SKM-1 (cell line): ENCODE data around the gene CHST13.

Experiments used
- DNase-seq: peaks from one replicate; lab custom pipeline; 2025; ENCODE audit not compliant: unreplicated experiment; lab: John Stamatoyannopoulos, UW

Gene CHST13

DNA sequence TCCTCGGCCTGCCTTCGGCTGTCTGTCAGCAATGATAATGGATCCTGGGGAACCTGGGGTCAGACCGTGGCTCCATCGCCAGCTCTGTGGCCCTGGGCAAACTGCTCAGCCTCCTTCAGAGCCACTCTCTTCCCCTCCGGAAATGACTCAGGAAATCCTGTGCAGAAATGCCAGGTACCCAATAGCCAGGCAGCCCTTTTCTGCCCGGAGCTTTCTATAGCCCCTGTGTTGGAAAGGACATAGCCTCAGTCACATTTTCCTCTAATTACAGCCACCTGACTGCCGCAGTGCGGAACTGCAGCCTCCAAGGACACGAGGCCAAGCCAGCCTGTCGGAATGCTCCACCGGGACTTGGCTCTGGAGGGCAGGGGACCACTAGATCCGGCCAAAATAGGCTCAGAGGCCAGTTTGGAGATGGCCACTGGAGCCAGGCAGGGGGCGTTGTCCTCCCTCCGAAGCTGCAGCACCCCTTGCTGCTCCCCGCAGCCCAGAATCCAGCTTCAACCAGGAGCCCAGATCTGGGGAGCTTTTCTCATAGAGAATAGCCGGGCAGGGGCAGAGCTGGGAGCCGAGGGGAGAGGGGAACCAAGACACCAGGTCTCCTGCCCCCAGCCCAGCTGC, 36.7 kb upstream of the CHST13 start:
- peak; percentile 20 for DNase-seq

GRCh38 chr3:126488185-126488584, 35.8 kb upstream of the CHST13 start:
- no peak for DNase-seq

DNA sequence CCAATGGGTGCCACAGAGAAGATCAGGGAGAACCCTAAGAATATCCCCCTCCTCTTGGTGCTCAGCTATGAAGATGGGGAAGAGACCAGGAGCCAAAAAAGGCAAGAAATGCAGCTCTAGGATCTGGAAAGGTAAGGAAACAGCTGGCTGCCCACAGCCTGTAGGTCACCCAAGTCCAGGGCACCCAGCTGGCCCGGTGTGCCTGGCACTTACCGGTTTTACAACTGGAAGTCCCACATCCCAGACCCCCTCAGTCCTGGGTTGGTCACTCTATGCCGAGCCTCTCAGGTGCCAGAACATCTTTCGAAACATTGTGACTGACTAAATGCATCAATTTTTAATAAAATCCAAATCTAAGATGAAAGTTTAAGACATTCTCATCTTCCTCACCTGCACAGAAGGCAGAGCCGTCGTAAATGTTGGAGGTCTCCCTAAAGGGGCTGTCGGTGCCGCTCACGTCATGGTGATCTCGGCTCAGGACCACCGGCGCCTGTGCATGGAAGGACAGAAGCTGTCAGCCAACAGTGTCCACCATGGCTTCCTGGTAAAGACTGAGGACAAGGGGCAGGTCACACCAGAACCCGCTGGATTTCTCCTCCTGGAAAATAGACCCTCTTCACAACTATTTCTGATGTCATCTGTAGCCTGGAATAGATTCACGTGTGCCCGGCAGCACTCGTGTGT, 34.9 kb upstream of the CHST13 start:
- no peak for DNase-seq

DNA sequence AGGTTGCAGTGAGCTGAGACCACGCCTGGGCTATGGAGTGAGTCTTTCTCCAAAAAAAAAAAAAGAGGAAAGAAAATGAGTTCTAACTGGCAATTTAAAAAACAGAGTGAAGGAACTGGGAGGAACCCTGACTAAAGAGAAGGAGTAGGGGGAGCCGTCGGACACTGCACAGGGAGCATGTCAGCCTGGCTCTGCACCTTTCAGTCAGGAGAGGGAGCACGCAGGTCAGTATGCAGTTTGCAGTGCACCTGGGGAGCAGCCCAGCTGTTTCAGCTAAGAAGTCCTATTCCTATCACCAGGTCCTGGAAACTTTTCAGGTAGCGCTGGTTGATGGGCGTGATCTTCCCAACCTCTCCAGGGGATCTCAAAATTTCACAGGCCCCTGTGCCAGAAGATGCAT, 33.3 kb upstream of the CHST13 start:
- DNase-seq, result no peak

GRCh38 chr3:126491221-126492013, 32.5 kb upstream of the CHST13 start:
- no peak for DNase-seq

DNA sequence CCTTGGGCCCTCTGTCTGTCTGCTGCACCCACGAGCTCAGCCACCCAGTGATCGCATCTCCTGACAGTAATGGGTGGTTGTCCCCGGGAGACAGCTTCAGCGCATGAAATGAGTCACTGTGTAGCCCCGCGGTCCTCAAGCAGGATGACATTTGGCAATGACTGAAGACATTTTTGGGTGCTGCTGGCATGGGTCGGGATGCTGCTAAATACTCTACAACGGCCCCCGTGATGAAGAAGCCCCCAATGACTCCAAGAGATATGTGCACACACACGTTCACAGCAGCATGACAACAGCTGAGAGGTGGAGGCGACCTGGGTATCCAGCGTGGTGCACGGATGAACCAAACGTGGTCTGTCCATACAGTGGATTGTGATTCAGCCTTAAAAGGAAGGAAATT, 30.9 kb upstream of the CHST13 start:
- DNase-seq, result no peak

GRCh38 chr3:126493739-126494138, 30.2 kb upstream of the CHST13 start:
- no peak for DNase-seq

- no peak for DNase-seq
These were observed 29.6 kb upstream of the CHST13 start for GRCh38 chr3:126494204-126494969.

GRCh38 chr3:126494970-126495230, 29.1 kb upstream of the CHST13 start:
- no peak for DNase-seq

GRCh38 chr3:126495786-126496185, 28.2 kb upstream of the CHST13 start:
- DNase-seq, result no peak

GRCh38 chr3:126496894-126497850, 26.8 kb upstream of the CHST13 start:
- DNase-seq, result peak; percentile 42

- DNase-seq, result no peak
These were observed 26.0 kb upstream of the CHST13 start for GRCh38 chr3:126497956-126498355.

DNA sequence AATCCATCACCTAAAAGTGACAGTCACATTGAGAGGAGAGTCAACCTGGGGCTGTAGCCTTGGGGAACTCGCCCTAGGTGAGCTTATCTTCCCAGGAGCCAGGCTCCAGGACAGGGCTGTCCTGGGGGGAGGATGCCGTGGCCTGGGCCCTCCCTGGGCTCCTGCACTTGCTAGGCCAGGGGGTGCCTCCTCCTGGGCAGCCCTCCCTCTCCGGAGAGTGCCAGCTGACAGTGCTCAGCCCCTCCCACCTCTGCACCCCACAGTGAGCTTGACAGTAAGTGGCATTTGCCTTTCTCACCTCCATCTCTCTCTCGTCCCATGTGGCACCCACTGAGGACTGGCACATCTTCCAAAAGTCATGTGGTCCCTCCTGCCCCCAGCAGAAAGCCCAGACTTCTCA, 25.5 kb upstream of the CHST13 start:
- no peak for DNase-seq

GRCh38 chr3:126498929-126499328, 25.0 kb upstream of the CHST13 start:
- no peak for DNase-seq

DNA sequence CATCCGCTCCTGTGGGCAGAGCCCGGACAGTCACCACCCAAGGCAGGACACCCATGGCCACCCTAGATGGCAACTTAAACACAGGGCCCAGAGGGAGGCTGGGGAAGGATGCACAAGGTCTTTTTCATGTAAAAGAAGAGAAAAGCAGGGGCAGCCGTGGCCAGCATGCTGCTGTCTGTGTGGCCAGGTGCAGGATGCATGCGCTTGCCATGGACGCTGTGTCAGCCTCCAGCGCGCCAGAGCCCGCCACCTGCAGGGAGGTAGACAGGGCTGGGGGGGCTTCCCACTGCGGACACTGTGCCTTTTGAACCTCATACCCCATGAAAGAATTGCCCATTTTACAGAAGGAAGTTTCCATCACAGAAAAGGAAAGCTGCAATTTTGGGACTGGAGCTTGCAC, 24.6 kb upstream of the CHST13 start:
- no peak for DNase-seq

GRCh38 chr3:126500016-126500415, 23.9 kb upstream of the CHST13 start:
- no peak for DNase-seq

DNA sequence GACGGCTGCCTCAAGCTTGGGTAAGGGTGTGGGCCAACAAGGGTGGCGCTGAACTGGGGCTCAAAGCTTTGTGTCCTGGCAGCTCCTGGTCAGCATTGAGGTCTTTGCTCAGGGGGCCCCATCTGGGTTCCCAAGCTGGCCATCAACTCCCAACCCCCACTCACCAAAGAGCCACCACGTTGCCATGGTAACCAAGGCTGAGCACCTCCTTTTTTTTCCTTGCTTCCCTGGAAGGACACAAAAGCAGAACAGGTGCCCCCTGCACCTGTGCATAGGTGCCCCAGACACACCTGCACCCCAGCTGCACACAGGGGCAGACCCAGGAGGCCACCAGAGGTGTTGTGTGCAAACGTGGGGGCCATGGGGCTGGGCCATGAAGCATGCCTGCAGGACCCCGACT, 22.9 kb upstream of the CHST13 start:
- no peak for DNase-seq

DNA sequence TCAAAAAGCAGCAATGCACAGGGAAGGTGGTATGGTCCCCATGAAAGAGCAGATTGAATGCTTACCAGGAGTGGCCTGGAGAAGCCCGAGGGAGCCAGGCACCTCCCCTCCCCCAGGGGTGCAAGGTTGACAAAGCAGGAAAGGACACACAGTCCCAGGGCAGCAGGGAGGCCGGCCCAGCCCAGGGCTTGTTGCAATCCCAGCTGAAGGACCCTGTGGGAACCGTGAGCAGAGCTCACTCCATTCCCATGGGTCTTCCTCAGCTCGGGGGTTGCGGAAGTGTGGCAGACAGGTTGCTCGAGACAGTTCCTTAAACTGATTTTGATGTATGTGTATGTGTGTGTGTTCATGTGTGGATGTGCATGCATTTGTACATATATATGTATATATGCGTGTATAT, 22.2 kb upstream of the CHST13 start:
- no peak for DNase-seq

DNA sequence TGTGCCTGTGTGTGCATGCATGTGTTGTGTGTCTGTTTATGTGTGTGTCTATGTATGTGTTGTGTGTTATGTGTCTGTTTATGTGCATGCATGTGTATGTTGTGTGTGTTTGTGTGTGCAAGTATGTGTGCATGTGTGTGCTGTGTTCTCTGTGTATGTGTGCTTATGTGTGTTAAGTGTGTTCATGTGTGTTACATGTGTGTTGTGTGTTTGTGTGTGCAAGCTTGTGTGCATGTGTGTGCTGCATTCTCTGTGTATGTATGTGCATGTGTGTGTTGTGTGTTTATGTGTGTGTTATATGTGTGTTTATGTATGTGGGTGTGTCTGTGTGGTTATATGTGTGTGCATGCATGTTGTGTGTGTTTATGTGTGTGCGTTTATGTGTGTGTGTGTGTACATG, 21.3 kb upstream of the CHST13 start:
- no peak for DNase-seq

- DNase-seq, result no peak
These were observed 20.3 kb upstream of the CHST13 start for GRCh38 chr3:126503701-126504100.

GRCh38 chr3:126507886-126508285, 16.1 kb upstream of the CHST13 start:
- DNase-seq, result no peak
